Activated naive CD8-positive, alpha-beta T cell treated with anti-CD3 and anti-CD28 coated beads, Interleukin-2, amount 10 ng/mL, durations not matched to agents 7 days and 5 days (primary cell): ENCODE results near the gene NFATC3. TPM values are rescaled to one million over a fixed set of nuclear protein-coding genes. Genes with fewer than 3 reads are reported as not detected.

Experiments used
- ATAC-seq: fragments of 150-1000 bp; cut with Tn5 transposase; one replicate; pipeline ENCODE4 v1.10.0; 2021; ENCODE audit warnings: low read depth, moderate library complexity
- POLR2A ChIA-PET: fragments of 350-600 bp; sonication (Branson Sonifier 250); formaldehyde crosslinking; loops from one replicate; lab custom pipeline; 2021; ENCODE audit warnings: antibody characterized with exemption; lab: Charles Lee
- DNase-seq: peaks from one replicate; pipeline ENCODE4 v3.0.0; 2021
- H3K27ac Mint-ChIP-seq: one replicate; pipeline ENCODE4 v1.8.0; 2022; ENCODE audit warnings: mild to moderate bottlenecking, mixed read lengths
- H3K27me3 Mint-ChIP-seq: one replicate; pipeline ENCODE4 v1.8.0; 2022; ENCODE audit warnings: mild to moderate bottlenecking, moderate library complexity, mixed read lengths
- H3K36me3 Mint-ChIP-seq: one replicate; pipeline ENCODE4 v1.8.0; 2021; ENCODE audit warnings: mild to moderate bottlenecking, mixed read lengths
- H3K4me1 Mint-ChIP-seq: one replicate; pipeline ENCODE4 v1.8.0; 2021; ENCODE audit warnings: mixed read lengths
- H3K4me3 Mint-ChIP-seq: one replicate; pipeline ENCODE4 v1.8.0; 2022; ENCODE audit warnings: mild to moderate bottlenecking, moderate library complexity, mixed read lengths
- H3K9me3 Mint-ChIP-seq: one replicate; pipeline ENCODE4 v1.8.0; 2021; ENCODE audit warnings: mixed read lengths
- total RNA-seq, 2 experiments: library from RNA; stranded (reverse); gene quantifications; one replicate each; pipeline ENCODE4 v1.2.3, GENCODE V29; 2021

NFATC3 gene
- total RNA-seq, 2 experiments from 2014 or later = 132 to 139 TPM

DNA sequence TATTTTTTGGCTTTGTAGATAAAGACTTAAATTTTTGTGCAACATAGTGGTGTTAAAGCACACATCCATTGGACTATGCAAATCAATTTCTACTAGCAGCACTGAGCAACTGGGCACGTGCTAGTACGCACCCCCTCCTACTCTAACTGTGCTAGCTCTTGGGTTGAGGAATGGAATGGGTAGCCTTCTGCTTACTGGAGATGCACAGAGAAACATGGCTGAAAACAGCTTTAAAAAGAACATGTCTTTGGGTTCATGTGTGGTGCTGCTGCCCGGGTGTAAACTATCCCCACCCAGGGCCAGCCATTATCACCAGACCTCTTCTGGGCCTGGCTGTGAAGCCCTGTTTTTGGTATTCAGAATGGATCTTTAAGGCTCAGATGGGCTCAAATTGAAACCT, 143.5 kb downstream of the NFATC3 start:
- Mint-ChIP-seq H3K36me3 (peaks cover 10% of the 10 kb centered on the region), H3K27me3 (no peaks in the 10 kb centered on the region), H3K4me1 (peaks cover 39% of the 10 kb centered on the region), H3K27ac (no peak overlapping the region), H3K9me3 (no peaks in the 10 kb centered on the region), H3K4me3 (no peak overlapping the region)
- peak; percentile 14 for DNase-seq
- no peak for ATAC-seq
- POLR2A ChIA-PET = interaction anchor here (1.2 to 1.5 kb wide), 3 partner anchors 143 to 292 kb away, joined by 4 to 7 read pairs (median 5); partner anchors contain the start of genes NFATC3 and PSMB10

DNA sequence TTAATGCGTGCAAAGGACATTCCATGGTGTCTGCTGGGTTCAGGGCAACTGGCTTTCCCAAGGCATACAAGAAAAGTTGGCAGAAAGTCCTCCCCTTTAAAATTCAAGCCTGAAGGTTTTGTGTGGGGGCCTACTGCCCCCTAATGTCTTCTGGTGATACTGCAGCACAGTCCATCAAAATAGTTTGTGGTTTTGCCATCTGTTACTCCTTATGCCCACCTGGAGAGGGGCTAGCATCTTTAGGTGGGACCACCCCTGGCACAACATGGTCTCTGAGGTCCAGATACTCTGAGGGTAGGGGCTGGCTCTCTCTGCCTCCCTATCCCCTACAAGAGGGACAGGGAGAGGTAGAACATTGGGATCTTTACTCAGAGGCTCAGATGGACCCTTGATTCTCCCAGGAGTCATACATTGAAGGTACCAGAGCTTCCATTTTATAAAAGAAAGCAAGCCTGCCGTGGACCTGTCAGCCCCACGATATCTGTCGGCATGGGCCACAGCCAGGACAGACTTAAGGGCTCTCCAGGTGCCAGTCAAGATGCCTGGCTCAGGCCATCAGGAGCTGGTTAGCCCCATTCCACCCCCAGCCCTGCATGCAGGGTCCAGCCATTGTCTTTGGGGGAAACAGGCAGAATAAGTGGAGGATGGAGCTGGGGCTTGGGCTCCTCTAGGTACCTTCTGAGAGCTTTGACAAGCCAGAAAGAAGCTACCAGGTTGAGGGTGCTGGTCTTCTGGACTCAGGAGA, 144.4 kb downstream of the NFATC3 start:
- ATAC-seq (no peak), DNase-seq (peak; percentile 51)
- POLR2A ChIA-PET = interaction anchor here (0.9 kb wide), 1 partner anchor 144 kb away, joined by 3 read pairs; the partner anchor contains the start of gene NFATC3
- Mint-ChIP-seq H3K4me3 (no peak overlapping the region), H3K27ac (peak overlapping the region; percentile 7), H3K27me3 (no peaks in the 10 kb centered on the region), H3K4me1 (peaks cover 39% of the 10 kb centered on the region), H3K36me3 (peaks cover 10% of the 10 kb centered on the region), H3K9me3 (no peaks in the 10 kb centered on the region)

DNA sequence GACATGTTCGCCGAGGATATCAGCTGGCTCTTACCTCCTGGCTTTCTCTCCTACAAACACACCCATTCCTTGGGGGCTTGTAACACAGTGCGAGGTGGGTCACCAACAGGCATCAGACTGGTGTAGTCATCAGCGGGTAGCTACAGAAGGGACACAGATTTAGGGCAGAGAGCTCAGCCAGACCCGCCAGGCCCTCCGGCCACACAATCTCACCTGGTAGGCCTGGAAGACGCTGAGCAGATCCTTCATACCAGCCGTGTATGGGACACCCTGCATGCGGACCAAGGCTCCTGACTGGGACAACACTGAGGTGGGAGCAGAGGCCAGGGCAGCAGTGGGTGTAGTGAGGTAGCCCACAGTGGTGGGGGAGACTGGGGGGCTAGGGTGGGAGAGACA, 145.0 kb downstream of the NFATC3 start:
- Mint-ChIP-seq H3K36me3 (peaks cover 10% of the 10 kb centered on the region), H3K27ac (no peak overlapping the region), H3K9me3 (no peaks in the 10 kb centered on the region), H3K4me3 (no peak overlapping the region), H3K27me3 (no peaks in the 10 kb centered on the region), H3K4me1 (peaks cover 41% of the 10 kb centered on the region)
- ATAC-seq = no peak
- DNase-seq = peak; percentile 24
- POLR2A ChIA-PET = interaction anchor here (0.9 kb wide), 1 partner anchor 145 kb away, joined by 3 read pairs; the partner anchor contains the start of gene NFATC3

DNA sequence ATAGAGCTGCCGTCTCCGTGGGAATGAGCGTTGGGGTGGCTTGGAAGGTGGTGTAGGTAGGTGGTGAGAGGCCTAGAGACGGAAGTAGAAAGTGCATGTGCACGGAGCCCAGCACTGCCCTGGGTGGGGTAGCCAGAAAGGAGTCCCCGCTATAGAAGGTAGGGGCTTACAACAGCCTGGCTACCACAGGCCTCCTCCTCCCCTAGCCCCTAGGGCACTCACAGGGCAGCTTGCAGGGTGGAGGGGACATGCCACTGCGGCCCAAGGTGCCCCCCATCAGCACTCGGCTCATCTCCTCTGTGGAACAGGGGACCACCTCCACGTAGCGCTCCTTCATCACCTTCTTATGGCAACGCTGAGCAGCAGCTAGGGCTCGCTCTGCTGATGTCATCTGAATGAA, 145.8 kb downstream of the NFATC3 start:
- Mint-ChIP-seq H3K27me3 (no peaks in the 10 kb centered on the region), H3K9me3 (no peaks in the 10 kb centered on the region), H3K36me3 (peaks cover 10% of the 10 kb centered on the region), H3K4me3 (no peak overlapping the region), H3K27ac (peak overlapping the region; percentile 17), H3K4me1 (peaks cover 35% of the 10 kb centered on the region)
- POLR2A ChIA-PET = no interaction called here
- ATAC-seq (no peak), DNase-seq (no peak)

DNA sequence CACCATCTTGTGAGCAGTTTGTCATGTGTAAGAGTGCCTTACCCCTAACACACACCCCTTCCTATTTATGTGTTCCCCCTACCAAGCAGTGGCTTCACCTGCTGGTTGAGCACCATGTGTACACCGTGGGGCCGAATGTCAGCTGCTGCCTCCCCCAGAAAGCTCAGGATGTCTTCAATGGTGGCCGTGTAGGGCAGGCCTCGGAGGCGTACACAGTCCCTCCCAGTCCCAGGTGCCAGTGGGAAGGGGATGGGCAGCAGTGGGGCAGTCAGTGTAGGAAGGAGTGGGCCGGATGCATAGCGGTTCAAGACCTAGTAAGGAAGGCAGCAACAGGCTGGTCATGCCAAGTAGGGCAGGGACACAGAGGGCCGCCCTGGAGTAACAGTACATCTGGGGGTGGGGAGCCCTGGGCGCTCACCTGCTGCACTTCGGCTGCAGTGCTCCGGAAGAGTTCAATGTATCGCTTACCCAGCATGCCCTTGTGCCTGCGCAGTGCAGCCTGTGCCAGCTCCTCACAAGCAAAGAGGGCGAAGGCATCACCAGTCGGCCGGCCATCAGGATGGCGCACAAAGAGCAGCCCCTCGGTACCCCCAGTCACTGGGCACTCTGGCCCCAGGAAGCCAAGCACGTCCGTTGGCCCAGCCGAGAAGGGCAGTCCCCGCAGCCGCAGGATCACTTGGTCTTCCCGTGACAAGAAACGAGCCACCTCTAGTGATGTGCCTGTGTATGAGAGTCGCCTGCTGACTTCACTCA, 146.4 kb downstream of the NFATC3 start:
- ATAC-seq = no peak
- POLR2A ChIA-PET = no interaction called here

DNA sequence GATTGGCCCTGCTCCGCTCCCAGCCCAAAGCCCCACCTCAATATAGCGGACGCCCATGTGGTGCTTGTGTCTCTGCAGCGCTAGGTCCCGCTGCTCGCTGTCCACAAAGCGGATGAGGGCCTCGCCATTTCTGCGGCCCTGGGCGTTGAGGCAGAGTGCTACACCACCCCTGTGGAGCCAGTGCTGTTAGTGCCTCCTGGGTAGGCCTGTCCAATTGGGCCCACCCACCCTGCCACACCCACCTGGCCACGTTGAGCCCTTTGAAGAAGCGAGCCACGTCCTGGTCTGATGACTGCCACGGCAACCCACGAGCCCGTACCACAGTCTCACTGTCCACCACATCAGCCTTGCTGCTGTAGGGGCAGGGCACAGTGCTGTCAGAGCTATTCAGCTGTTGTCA, 147.2 kb downstream of the NFATC3 start:
- Mint-ChIP-seq H3K9me3 (no peaks in the 10 kb centered on the region), H3K36me3 (peaks cover 8% of the 10 kb centered on the region), H3K4me1 (peaks cover 31% of the 10 kb centered on the region), H3K27me3 (no peaks in the 10 kb centered on the region), H3K4me3 (no peak overlapping the region), H3K27ac (no peak overlapping the region)
- ATAC-seq (no peak), DNase-seq (peak; percentile 38)
- POLR2A ChIA-PET = interaction anchor here (0.7 kb wide), 1 partner anchor 12 kb away, joined by 5 read pairs; no protein-coding TSS in a partner anchor

More for the DNA sequence above, 146.4 kb downstream of the NFATC3 start:
- H3K9me3 Mint-ChIP-seq = no peaks in the 10 kb centered on the region
- H3K27me3 Mint-ChIP-seq = no peaks in the 10 kb centered on the region
- H3K4me1 Mint-ChIP-seq = peaks cover 34% of the 10 kb centered on the region
- peak overlapping the region; percentile 62 for H3K27ac Mint-ChIP-seq
- H3K36me3 Mint-ChIP-seq = peaks cover 10% of the 10 kb centered on the region
- H3K4me3 Mint-ChIP-seq = no peak overlapping the region
- peak; percentile 30 for DNase-seq

DNA sequence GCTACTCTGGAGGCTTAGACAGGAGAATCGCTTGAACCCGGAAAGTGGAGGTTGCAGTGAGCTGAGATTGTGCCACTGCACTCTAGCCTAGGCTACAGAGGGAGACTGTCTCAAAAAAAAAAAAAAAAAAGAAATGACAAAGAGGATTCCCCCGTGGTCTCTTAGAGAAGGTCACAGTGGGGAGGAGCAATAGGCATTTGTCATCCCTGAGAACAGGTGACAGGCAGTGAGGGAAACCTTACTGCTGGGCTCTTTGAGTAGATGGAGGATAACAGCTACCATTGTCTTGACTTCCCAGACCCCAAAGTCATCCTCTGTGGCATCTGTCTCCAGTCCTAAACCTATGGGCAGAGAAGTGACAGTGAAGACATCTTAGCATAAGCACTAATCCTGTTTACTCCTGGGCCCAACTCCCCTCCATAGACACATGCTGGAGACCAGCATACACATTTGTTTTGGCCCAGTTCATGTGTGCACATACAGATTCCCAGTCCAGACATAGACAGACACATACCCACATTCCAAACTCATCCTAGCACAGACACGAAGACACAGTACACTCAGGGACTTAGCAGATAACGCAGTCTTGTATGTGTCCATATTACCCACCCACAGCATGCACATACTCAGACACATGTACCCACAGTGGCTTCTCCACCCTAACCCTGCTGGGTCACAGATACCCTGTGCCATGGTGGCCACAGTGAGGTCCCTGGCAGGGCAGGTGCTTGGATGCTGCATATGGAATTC, 148.1 kb downstream of the NFATC3 start:
- peak; percentile 26 for DNase-seq
- H3K36me3 Mint-ChIP-seq = peaks cover 5% of the 10 kb centered on the region
- peaks cover 26% of the 10 kb centered on the region for H3K4me1 Mint-ChIP-seq

DNA sequence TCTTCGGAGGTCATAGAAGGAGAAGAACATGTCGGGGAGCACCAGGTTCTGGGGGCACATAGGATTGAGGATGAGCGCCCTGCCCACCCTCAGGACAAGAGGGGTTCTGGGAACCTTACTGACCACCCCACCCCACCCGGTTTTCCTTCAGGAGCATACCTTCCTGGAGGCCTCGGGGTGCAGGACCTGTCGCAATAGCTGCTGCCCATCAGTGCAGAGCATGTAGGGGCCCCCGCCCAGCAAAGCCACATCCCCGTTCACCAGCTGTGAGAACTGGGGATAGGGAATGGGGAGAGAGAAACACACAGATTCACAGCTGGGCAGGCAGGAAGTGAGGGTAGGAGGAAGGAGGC, 148.6 kb downstream of the NFATC3 start:
- Mint-ChIP-seq H3K27me3 (no peaks in the 10 kb centered on the region), H3K4me1 (peaks cover 26% of the 10 kb centered on the region), H3K36me3 (peaks cover 5% of the 10 kb centered on the region), H3K4me3 (no peak overlapping the region), H3K9me3 (no peaks in the 10 kb centered on the region), H3K27ac (no peak overlapping the region)
- POLR2A ChIA-PET = interaction anchor here (1.1 kb wide), 2 partner anchors 11 kb away, joined by 3 read pairs; partner anchors contain the start of gene PLA2G15
- ATAC-seq = no peak
- DNase-seq = no peak

More for the DNA sequence above, 148.1 kb downstream of the NFATC3 start:
- Mint-ChIP-seq H3K27me3 (no peaks in the 10 kb centered on the region), H3K9me3 (no peaks in the 10 kb centered on the region), H3K27ac (no peak overlapping the region), H3K4me3 (no peak overlapping the region)
- ATAC-seq = no peak
- POLR2A ChIA-PET = interaction anchor here (0.7 kb wide), 1 partner anchor 11 kb away, joined by 5 read pairs; no protein-coding TSS in a partner anchor

DNA sequence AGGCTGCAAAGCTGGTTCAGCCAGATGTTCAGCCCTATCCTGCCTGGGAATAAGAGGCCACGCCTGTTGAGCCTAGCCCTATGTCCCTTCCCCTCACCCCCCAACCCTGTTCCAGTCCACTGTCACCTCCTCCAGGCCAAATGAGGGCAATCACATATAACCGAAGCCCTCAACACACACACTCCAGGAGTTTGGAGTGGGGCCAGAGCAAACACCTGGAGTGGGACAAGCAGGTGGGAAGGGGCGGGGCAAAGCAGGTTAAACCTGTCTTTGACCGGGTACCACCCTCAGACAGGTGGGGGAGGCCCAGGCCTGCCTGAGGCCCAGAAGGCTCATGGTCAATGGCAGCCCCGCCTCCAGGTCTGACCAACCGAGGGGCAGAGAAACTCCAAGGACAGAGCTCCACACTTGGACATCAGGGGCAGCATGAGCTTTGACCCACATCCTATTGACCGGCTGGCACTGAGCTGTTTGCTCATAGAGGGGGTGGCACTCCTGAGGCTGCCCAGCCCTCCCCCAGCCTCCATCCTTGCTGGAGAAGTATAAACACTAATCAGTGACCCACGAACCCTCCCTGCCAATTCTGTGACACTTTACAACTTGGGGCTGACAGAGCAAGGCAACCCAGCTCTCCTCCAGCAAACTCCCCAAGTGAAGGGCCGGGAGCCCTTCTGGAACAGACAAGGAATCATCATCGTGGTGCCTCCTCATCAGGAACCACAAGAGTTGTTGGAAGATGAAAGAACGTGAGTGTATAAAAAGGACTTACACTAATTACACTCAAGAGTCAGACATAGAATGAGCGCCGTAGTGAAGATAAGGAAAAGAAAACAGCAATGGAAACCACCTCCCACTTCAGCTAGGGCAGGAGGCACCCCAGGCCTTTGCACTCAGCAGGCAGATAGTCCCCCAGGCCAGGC, 149.3 kb downstream of the NFATC3 start:
- Mint-ChIP-seq H3K27me3 (no peaks in the 10 kb centered on the region), H3K4me1 (peaks cover 25% of the 10 kb centered on the region), H3K36me3 (peaks cover 2% of the 10 kb centered on the region), H3K27ac (peak overlapping the region; percentile 66), H3K9me3 (no peaks in the 10 kb centered on the region), H3K4me3 (no peak overlapping the region)
- POLR2A ChIA-PET = interaction anchor here (1.1 kb wide), 2 partner anchors 10 to 11 kb away, joined by 3 read pairs; partner anchors contain the start of gene PLA2G15
- ATAC-seq = no peak
- DNase-seq = no peak

DNA sequence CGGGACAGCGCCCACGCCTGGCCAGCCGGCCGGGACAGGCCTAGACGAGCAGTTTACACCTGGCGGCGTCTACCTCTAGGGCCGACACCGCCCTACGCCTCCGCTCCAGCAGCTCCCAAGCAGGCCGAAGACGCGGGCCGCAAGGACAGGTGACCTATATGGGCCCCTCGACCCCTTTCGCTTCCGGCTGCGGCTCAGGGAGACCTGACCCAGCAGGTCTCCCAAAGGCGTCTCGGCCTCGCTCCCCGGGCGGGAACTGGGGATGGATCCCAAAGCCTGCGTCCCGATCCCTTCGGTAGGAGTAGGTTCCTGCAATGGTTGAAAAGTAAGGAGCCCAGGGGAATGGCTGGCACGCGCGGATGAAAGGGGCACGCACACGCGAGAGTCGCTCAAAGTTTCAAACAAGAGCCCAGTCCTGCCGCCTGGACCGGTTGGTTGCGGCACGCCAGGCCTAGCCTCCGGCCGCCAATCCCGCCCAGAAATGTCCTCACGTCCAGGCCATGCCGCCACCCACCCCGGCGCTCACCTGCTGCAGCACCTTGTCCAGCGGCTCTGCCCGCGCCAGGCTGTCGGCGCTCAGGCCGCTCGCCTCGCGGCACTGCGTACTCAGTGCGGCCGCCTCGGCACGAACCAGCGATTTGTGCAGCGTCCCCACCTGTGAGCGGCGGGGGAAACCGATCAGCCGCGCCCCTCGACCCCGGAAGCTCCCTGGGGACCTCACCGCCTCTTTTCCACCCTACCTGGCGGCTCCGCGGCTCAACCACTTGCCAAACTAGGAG, 150.1 kb downstream of the NFATC3 start:
- DNase-seq (peak; percentile 47), ATAC-seq (no peak)
- Mint-ChIP-seq H3K27me3 (no peaks in the 10 kb centered on the region), H3K36me3 (no peaks in the 10 kb centered on the region), H3K27ac (no peak overlapping the region), H3K4me1 (peaks cover 25% of the 10 kb centered on the region), H3K9me3 (no peaks in the 10 kb centered on the region), H3K4me3 (peak overlapping the region; percentile 24)
- POLR2A ChIA-PET = interaction anchor here (1.1 kb wide), 1 partner anchor 12 kb away, joined by 3 read pairs; no protein-coding TSS in a partner anchor

DNA sequence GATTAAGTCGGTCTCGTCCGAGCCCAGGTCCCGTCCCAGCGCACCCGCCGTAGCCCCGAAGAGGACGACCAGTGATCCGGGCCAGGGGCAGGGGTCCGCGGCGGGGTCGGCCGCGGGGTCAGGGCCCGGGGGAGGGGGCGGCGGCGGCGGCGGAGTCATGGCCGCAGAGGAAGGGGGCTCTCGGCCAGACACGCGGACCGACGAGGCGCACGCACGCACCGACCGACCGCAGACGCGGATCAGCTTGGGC, 150.6 kb downstream of the NFATC3 start, which contains the start of gene ESRP2:
TSS of gene ESRP2 (minus strand) at position 241 of the 250 bp plus-strand sequence. CDS start at position 159, 82 bp downstream.
- no peak for DNase-seq

More for the DNA sequence above, 150.6 kb downstream of the NFATC3 start, which contains the start of gene ESRP2:
- Mint-ChIP-seq H3K27ac (peak within 1 kb of the TSS; percentile 72), H3K4me1 (peaks cover 25% of the 10 kb centered on the region), H3K36me3 (no peaks in the 10 kb centered on the region), H3K27me3 (no peaks in the 10 kb centered on the region), H3K4me3 (peak within 1 kb of the TSS; percentile 97), H3K9me3 (no peaks in the 10 kb centered on the region)
- ATAC-seq = no peak
- POLR2A ChIA-PET = interaction anchor here (0.8 kb wide), 1 partner anchor 24 kb away, joined by 3 read pairs; no protein-coding TSS in a partner anchor
